ENCODE data around the gene SHISAL2A. TPM values are rescaled to one million over a fixed set of nuclear protein-coding genes. Genes with fewer than 3 reads are reported as not detected.

The SHISAL2A gene
- total and polyA plus RNA-seq, 2 of the 13 experiments (the other 11 are each of a cell fraction or from before 2014, with no cell fraction given) = not detected

GRCh38 chr1:52702886-52703787 lies 70.2 kb downstream of the SHISAL2A start (continued):
- TF ChIP-seq, protein P1, sequence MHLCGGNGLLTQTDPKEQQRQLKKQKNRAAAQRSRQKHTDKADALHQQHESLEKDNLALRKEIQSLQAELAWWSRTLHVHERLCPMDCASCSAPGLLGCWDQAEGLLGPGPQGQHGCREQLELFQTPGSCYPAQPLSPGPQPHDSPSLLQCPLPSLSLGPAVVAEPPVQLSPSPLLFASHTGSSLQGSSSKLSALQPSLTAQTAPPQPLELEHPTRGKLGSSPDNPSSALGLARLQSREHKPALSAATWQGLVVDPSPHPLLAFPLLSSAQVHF (CRISPR knock-in tag; IDR thresholded peaks at IDR 0.05) = no peak
- TF ChIP-seq HNRNPUL1 (IDR thresholded peaks at IDR 0.05; ENCODE audit: low read depth, low read length) (no peak), ZNF749 (CRISPR knock-in tag; IDR thresholded peaks at IDR 0.05; ENCODE audit: borderline replicate concordance) (peak; percentile 77; the same call in 1 of the 2 replicates), HNF4G (IDR thresholded peaks at IDR 0.05; ENCODE audit: borderline replicate concordance, low read depth, low read length) (peak; percentile 19; the same call in 1 of the 2 replicates), HNF4G (CRISPR knock-in tag; IDR thresholded peaks at IDR 0.05; ENCODE audit: borderline replicate concordance, low read depth) (peak; percentile 49), FOXJ3 (CRISPR knock-in tag; IDR thresholded peaks at IDR 0.05; ENCODE audit: borderline replicate concordance) (no peak), NFE2 (CRISPR knock-in tag; IDR thresholded peaks at IDR 0.05) (no peak), TEAD2 (CRISPR knock-in tag; IDR thresholded peaks at IDR 0.05) (no peak), GMEB1 (CRISPR knock-in tag; IDR thresholded peaks at IDR 0.05; ENCODE audit: borderline replicate concordance) (peak; percentile 82), ISL2 (CRISPR knock-in tag; IDR thresholded peaks at IDR 0.05) (no peak; the same call in none of the 2 replicates), ZKSCAN8 (CRISPR knock-in tag; IDR thresholded peaks at IDR 0.05; ENCODE audit: borderline replicate concordance) (peak; percentile 35; the same call in 1 of the 2 replicates), POLR2AphosphoS5 (IDR thresholded peaks at IDR 0.05; ENCODE audit: low read depth, low read length) (peak; percentile 69), KLF15 (CRISPR knock-in tag; IDR thresholded peaks at IDR 0.05; ENCODE audit: borderline replicate concordance) (no peak), NFAT5 (CRISPR knock-in tag; IDR thresholded peaks at IDR 0.05) (0 out of 2 replicates have a peak, but pooled peaks have one; percentile 67)
- TF ChIP-seq, protein P2, sequence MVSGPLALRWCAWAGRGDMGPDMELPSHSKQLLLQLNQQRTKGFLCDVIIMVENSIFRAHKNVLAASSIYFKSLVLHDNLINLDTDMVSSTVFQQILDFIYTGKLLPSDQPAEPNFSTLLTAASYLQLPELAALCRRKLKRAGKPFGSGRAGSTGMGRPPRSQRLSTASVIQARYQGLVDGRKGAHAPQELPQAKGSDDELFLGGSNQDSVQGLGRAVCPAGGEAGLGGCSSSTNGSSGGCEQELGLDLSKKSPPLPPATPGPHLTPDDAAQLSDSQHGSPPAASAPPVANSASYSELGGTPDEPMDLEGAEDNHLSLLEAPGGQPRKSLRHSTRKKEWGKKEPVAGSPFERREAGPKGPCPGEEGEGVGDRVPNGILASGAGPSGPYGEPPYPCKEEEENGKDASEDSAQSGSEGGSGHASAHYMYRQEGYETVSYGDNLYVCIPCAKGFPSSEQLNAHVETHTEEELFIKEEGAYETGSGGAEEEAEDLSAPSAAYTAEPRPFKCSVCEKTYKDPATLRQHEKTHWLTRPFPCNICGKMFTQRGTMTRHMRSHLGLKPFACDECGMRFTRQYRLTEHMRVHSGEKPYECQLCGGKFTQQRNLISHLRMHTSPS (CRISPR knock-in tag; IDR thresholded peaks at IDR 0.05; ENCODE audit: low read depth) = peak; percentile 59; the same call in 1 of the 2 replicates
- TF ChIP-seq, protein P3, sequence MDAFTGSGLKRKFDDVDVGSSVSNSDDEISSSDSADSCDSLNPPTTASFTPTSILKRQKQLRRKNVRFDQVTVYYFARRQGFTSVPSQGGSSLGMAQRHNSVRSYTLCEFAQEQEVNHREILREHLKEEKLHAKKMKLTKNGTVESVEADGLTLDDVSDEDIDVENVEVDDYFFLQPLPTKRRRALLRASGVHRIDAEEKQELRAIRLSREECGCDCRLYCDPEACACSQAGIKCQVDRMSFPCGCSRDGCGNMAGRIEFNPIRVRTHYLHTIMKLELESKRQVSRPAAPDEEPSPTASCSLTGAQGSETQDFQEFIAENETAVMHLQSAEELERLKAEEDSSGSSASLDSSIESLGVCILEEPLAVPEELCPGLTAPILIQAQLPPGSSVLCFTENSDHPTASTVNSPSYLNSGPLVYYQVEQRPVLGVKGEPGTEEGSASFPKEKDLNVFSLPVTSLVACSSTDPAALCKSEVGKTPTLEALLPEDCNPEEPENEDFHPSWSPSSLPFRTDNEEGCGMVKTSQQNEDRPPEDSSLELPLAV (CRISPR knock-in tag; conservative IDR thresholded peaks at IDR 0.05; ENCODE audit: low read depth) = no peak

Data from HepG2 (cell line).